HepG2 (cell line): ENCODE data around the gene NFKBIZ. TPM values are rescaled to one million over a fixed set of nuclear protein-coding genes. Genes with fewer than 3 reads are reported as not detected.

Experiments used
- ATAD3A ChIP-seq: sonication (generic); formaldehyde crosslinking; IDR thresholded peaks from 2 replicates; pipeline ENCODE4 v1.4.0; 2020; ENCODE audit warnings: missing genetic modification reagents
- DNMT3B ChIP-seq: conservative IDR thresholded peaks from 2 replicates; pipeline ENCODE4 v1.6.1; 2016; ENCODE audit warnings: missing biosample characterization, control low read depth
- HIC2 ChIP-seq: sonication (generic); formaldehyde crosslinking; IDR thresholded peaks from 2 replicates; pipeline ENCODE4 v1.9.0; 2022; ENCODE audit warnings: low read depth, missing genetic modification reagents
- LRRFIP1 ChIP-seq: sonication (generic); formaldehyde crosslinking; conservative IDR thresholded peaks from 2 replicates; pipeline ENCODE4 v1.4.0; 2020; ENCODE audit warnings: missing genetic modification reagents
- MLLT10 ChIP-seq: sonication (generic); formaldehyde crosslinking; IDR thresholded peaks from 2 replicates; pipeline ENCODE4 v1.4.0; 2020; ENCODE audit warnings: missing genetic modification reagents
- PHF21A ChIP-seq: sonication (generic); formaldehyde crosslinking; IDR thresholded peaks from 2 replicates; pipeline ENCODE4 v1.5.0; 2020; ENCODE audit warnings: mild to moderate bottlenecking, missing genetic modification reagents
- REPIN1 ChIP-seq: sonication (generic); formaldehyde crosslinking; IDR thresholded peaks from 2 replicates; pipeline ENCODE4 v1.8.0; 2022; ENCODE audit warnings: missing genetic modification reagents, low read depth, mild to moderate bottlenecking, borderline replicate concordance
- RNF2 ChIP-seq: fragments of 450-650 bp; conservative IDR thresholded peaks from 2 replicates; pipeline ENCODE4 v1.6.1; 2016; ENCODE audit warnings: low read depth
- TARDBP ChIP-seq: sonication (generic); formaldehyde crosslinking; IDR thresholded peaks from 2 replicates; pipeline ENCODE4 v1.8.0; 2022; ENCODE audit warnings: mild to moderate bottlenecking, missing genetic modification reagents
- ZBTB46 ChIP-seq: sonication (generic); formaldehyde crosslinking; IDR thresholded peaks from 2 replicates; pipeline ENCODE4 v1.4.0; 2020; ENCODE audit warnings: mild to moderate bottlenecking, missing genetic modification reagents, borderline replicate concordance
- ZNF17 ChIP-seq: sonication (generic); formaldehyde crosslinking; IDR thresholded peaks from 2 replicates; pipeline ENCODE4 v1.5.0; 2020; ENCODE audit warnings: mild to moderate bottlenecking, missing genetic modification reagents
- ZNF564 ChIP-seq: sonication (generic); formaldehyde crosslinking; IDR thresholded peaks from 2 replicates; pipeline ENCODE4 v1.8.1; 2023; ENCODE audit warnings: mild to moderate bottlenecking, missing genetic modification reagents
- ZNF577 ChIP-seq: sonication (generic); formaldehyde crosslinking; IDR thresholded peaks from 2 replicates; pipeline ENCODE4 v1.4.0; 2020; ENCODE audit warnings: mild to moderate bottlenecking, low read depth, missing genetic modification reagents, borderline replicate concordance
- ZNF597 ChIP-seq: sonication (generic); formaldehyde crosslinking; IDR thresholded peaks from 2 replicates; pipeline ENCODE4 v1.5.0; 2020; ENCODE audit warnings: missing genetic modification reagents
- ZNF687 ChIP-seq: sonication (generic); formaldehyde crosslinking; IDR thresholded peaks from 2 replicates; pipeline ENCODE4 v1.5.1; 2020; ENCODE audit warnings: mild to moderate bottlenecking, missing genetic modification reagents, moderate library complexity
- ZNF703 ChIP-seq: sonication (generic); formaldehyde crosslinking; IDR thresholded peaks from 2 replicates; pipeline ENCODE4 v1.5.1; 2020; ENCODE audit warnings: missing genetic modification reagents, mild to moderate bottlenecking, moderate library complexity, borderline replicate concordance
- polyA plus RNA-seq, 8 experiments: library from polyadenylated mRNA; depleted of rRNA in 3 of 8; stranded (reverse) in 7 of 8; unstranded in 1 of 8; fragments of >200 nt; fragmentation: Illumina TruSeq in 4 of 8; extraction: Trizol in 4 of 8; gene quantifications; 2 replicates each; pipeline versions ENCODE4 v1.2.1 to v1.2.3, GENCODE V29; 2011 to 2016; ENCODE audit warnings: low read depth in 4 of 8, missing spikeins in 1 of 8, mixed read lengths in 1 of 8; ENCODE audit not compliant: insufficient read depth in 1 of 8
- total RNA-seq, 5 experiments: library from RNA; depleted of rRNA; stranded (reverse); fragments of >200 nt; fragmentation: Illumina TruSeq; extraction: Trizol; gene quantifications; 2 replicates each; pipeline ENCODE4 v1.2.3, GENCODE V29; 2016; ENCODE audit warnings: low read depth in 1 of 5

NFKBIZ gene
- total and polyA plus RNA-seq, 2 of the 13 experiments (the other 11 are each of a cell fraction or from before 2014, with no cell fraction given): 25.9 to 60.6 TPM

GRCh38 chr3:101848754-101849713, at the start of gene NFKBIZ (continued):
- no peak for TF ChIP-seq ATAD3A (CRISPR knock-in tag)
- TF ChIP-seq ZNF577 (CRISPR knock-in tag): no peak
- peak; percentile 21; the same call in 1 of the 2 replicates for TF ChIP-seq PHF21A (CRISPR knock-in tag)
- peak; percentile 73 for TF ChIP-seq ZNF564 (CRISPR knock-in tag)
- peak; percentile 83 for TF ChIP-seq ZNF687 (CRISPR knock-in tag)
- no peak for TF ChIP-seq MLLT10 (CRISPR knock-in tag)
- no peak for TF ChIP-seq ZBTB46 (CRISPR knock-in tag)
- peak; percentile 76 for TF ChIP-seq RNF2
- TF ChIP-seq ZNF17: no peak
- no peak for TF ChIP-seq ZNF597 (CRISPR knock-in tag)
- no peak for TF ChIP-seq DNMT3B (CRISPR knock-in tag)
- TF ChIP-seq TARDBP (CRISPR knock-in tag): no peak; the same call in 1 of the 2 replicates
- TF ChIP-seq REPIN1 (CRISPR knock-in tag): no peak; the same call in 1 of the 2 replicates
- TF ChIP-seq HIC2 (CRISPR knock-in tag): no peak
- TF ChIP-seq LRRFIP1 (CRISPR knock-in tag): no peak
- 0 out of 2 replicates have a peak, but pooled peaks have one; percentile 12 for TF ChIP-seq ZNF703 (CRISPR knock-in tag)
